ENCODE results near the gene KCNIP3.
A peak's percentile ranks its signal among the peaks of the same experiment; 100 is the strongest.

Gene KCNIP3

DNA sequence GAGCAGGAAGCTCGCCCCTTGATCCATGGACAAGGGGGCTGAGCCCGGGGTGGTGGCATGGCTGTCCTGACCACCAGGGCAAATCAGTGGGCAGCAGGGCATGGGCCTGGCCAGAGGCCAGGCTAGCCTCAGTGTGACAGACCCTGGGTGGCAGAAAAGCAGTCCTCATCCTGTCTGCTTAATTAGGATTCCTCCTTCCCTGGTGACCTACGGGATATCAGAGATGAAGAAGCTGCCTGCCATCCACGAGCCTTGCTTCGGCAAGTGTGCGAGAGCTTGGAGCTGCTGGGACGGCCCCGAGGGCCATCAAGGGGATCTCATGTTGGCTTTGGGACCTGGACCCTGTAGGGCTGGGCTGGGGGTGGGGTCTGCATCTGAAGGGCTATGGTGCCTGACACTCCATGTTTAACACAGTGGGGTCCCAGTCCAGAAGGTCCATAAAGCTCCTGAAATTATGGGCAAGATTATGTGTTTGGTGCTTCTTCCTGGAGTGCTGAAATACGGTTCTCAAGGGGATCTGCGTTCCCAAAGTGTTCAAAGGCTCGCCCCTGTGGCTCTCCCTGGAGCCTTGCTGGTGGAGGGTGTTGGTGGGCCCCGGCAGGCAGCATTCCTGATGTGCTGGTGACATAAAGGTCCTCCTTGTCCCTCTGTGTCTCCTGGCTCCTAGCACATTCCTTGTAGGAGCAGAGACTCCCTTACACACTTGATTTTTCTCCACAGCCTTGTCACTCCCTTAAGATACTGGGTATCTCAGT is 52.6 kb downstream of the KCNIP3 start:
- Histone ChIP-seq H3K9ac (ENCODE audit: low read depth, low read length, poor library complexity) (no peak overlapping the region), H3K27me3 (ENCODE audit: control insufficient read depth in 3 of 3, insufficient read depth in 3 of 3, low read depth in 1 of 3, low read length in 3 of 3) (peaks cover 5 to 53% (median 31%) of the 10 kb centered on the region in 3 experiments), H3K4me3 (ENCODE audit: low read length in 2 of 2) (no peak overlapping the region), H3K9me3 (replicated peaks in 1 of 2; ENCODE audit: control insufficient read depth in 2 of 2, insufficient read depth in 1 of 2, low read depth in 1 of 2, low read length in 2 of 2) (no peaks in the 10 kb centered on the region), H3K23ac (ENCODE audit: low read depth, low read length, poor library complexity) (no peak overlapping the region), H3K18ac (ENCODE audit: low read length) (no peak overlapping the region), H2BK120ac (ENCODE audit: low read depth, low read length) (no peak overlapping the region), H2AK5ac (ENCODE audit: low read depth, low read length) (no peak overlapping the region), H3K79me1 (ENCODE audit: low read depth, low read length) (no peaks in the 10 kb centered on the region), H2BK15ac (ENCODE audit: low read length) (no peak overlapping the region), H3K27ac (replicated peaks; ENCODE audit: low read length) (no peak overlapping the region), H2BK12ac (ENCODE audit: low read length) (no peak overlapping the region), H3K14ac (ENCODE audit: low read length) (no peak overlapping the region), H4K8ac (ENCODE audit: low read depth, low read length) (no peak overlapping the region), H3K36me3 (replicated peaks in 1 of 2; ENCODE audit: control insufficient read depth in 2 of 2, insufficient read depth in 2 of 2, low read length in 2 of 2) (no peaks in the 10 kb centered on the region), H3K4ac (ENCODE audit: low read length) (no peak overlapping the region), H2BK5ac (ENCODE audit: low read length) (no peak overlapping the region), H3K4me2 (ENCODE audit: insufficient read depth, low read length, poor library complexity, severe bottlenecking) (no peak overlapping the region), H4K91ac (ENCODE audit: low read depth, low read length, poor library complexity) (no peak overlapping the region), H3K4me1 (ENCODE audit: control insufficient read depth in 2 of 2, insufficient read depth in 1 of 2, low read depth in 1 of 2, low read length in 2 of 2) (peaks cover 3 to 9% of the 10 kb centered on the region in 2 donors), H2AFZ (ENCODE audit: low read length) (no peak overlapping the region)
- no CpG with 5 or more reads among the region's 12 CpGs for WGBS, 2 donors (ENCODE audit: extremely low coverage in 2 of 2, insufficient read length in 2 of 2, insufficient replicate concordance in 1 of 2)
- DNase-seq (ENCODE audit: low spot score) = no peak

DNA sequence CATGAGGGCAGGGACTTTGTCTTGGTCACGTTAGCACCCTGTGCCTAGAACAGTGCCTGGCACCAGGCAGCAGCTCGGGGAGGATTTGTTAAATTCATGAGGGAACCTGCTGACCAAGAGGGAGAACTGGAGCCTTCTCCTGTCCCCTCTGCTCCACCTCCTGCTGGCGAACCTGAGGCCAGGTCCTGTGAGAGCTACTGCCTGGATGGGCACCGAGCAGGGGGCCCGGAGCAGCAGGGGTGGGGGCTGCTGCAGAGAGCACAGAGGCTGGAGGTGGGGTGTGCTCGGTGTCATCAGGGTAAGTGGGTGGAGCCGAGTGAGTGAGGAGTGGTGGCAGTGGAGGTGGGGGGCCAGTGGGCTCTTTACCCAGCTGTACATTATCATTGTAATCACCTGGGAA is 53.2 kb downstream of the KCNIP3 start:
- Histone ChIP-seq H3K79me1 (ENCODE audit: low read depth, low read length) (no peaks in the 10 kb centered on the region), H2BK15ac (ENCODE audit: low read length) (no peak overlapping the region), H3K9ac (ENCODE audit: low read depth, low read length, poor library complexity) (no peak overlapping the region), H3K36me3 (replicated peaks in 1 of 2; ENCODE audit: control insufficient read depth in 2 of 2, insufficient read depth in 2 of 2, low read length in 2 of 2) (no peaks in the 10 kb centered on the region), H3K4me1 (ENCODE audit: control insufficient read depth in 2 of 2, insufficient read depth in 1 of 2, low read depth in 1 of 2, low read length in 2 of 2) (peaks cover 2 to 6% of the 10 kb centered on the region in 2 donors), H2BK5ac (ENCODE audit: low read length) (no peak overlapping the region), H2AK5ac (ENCODE audit: low read depth, low read length) (no peak overlapping the region), H3K27ac (replicated peaks; ENCODE audit: low read length) (no peak overlapping the region), H3K4me2 (ENCODE audit: insufficient read depth, low read length, poor library complexity, severe bottlenecking) (no peak overlapping the region), H3K14ac (ENCODE audit: low read length) (no peak overlapping the region), H3K4me3 (ENCODE audit: low read length in 2 of 2) (no peak overlapping the region), H3K4ac (ENCODE audit: low read length) (no peak overlapping the region), H4K8ac (ENCODE audit: low read depth, low read length) (no peak overlapping the region), H2AFZ (ENCODE audit: low read length) (no peak overlapping the region), H2BK120ac (ENCODE audit: low read depth, low read length) (no peak overlapping the region), H2BK12ac (ENCODE audit: low read length) (no peak overlapping the region), H3K27me3 (ENCODE audit: control insufficient read depth in 3 of 3, insufficient read depth in 3 of 3, low read depth in 1 of 3, low read length in 3 of 3) (peaks cover 5 to 47% (median 25%) of the 10 kb centered on the region in 3 experiments), H3K23ac (ENCODE audit: low read depth, low read length, poor library complexity) (no peak overlapping the region), H3K9me3 (replicated peaks in 1 of 2; ENCODE audit: control insufficient read depth in 2 of 2, insufficient read depth in 1 of 2, low read depth in 1 of 2, low read length in 2 of 2) (no peaks in the 10 kb centered on the region), H3K18ac (ENCODE audit: low read length) (peak overlapping the region; percentile 67), H4K91ac (ENCODE audit: low read depth, low read length, poor library complexity) (no peak overlapping the region)
- no peak for DNase-seq (ENCODE audit: low spot score)
- WGBS, 2 donors (ENCODE audit: extremely low coverage in 2 of 2, insufficient read length in 2 of 2, insufficient replicate concordance in 1 of 2) = no CpG with 5 or more reads among the region's 7 CpGs

DNA sequence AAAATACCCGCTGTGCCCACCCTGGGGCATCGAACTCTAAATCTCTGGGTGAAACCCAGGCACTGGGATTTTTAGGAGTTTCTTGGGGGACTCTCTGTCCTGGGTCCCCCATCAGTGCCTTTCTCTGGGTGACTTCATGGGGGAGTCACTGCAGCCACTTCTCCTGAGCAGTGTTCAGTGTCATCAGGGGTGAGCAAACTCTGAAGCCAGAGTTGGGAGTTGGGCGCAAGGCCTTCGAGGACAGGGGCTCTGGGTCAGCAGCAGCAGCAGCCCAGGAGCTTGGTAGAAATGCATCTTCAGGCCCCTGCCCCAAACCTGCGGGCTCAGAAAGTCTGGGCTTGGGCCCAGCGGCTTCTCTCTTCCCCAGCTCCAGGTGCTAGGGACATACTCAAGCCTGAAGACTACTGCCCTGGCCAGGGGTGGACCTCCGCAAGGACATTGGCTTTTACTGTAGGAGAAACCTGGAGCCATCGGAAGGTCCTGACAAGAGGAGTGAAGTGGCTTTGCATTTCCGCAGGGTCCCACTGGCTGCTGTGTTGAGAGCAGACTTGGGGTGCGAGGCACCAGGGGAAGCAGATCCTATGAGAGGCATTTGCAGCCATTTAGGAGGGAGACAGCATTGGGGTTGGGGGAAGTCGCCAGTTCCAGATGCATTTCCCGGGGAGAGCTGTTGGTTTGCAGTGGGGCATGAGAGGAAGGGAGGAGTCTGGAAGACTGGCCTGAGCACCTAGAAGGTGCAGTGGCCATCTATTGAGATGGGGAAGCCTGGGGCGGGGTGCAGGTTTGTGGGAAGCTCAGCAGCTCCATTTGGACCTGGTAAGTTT is 53.8 kb downstream of the KCNIP3 start:
- no peak overlapping the region for H3K14ac ChIP-seq (ENCODE audit: low read length)
- no peaks in the 10 kb centered on the region for H3K36me3 ChIP-seq (replicated peaks in 1 of 2; ENCODE audit: control insufficient read depth in 2 of 2, insufficient read depth in 2 of 2, low read length in 2 of 2)
- no peak overlapping the region for H3K18ac ChIP-seq (ENCODE audit: low read length)
- H3K79me1 ChIP-seq (ENCODE audit: low read depth, low read length) = no peaks in the 10 kb centered on the region
- no peak for DNase-seq (ENCODE audit: low spot score)
- no peak overlapping the region for H2BK12ac ChIP-seq (ENCODE audit: low read length)
- H2AK5ac ChIP-seq (ENCODE audit: low read depth, low read length) = no peak overlapping the region
- H4K91ac ChIP-seq (ENCODE audit: low read depth, low read length, poor library complexity) = peak overlapping the region; percentile 40
- H3K9ac ChIP-seq (ENCODE audit: low read depth, low read length, poor library complexity) = no peak overlapping the region
- no peak overlapping the region for H3K4me3 ChIP-seq (ENCODE audit: low read length in 2 of 2)
- WGBS, 2 donors (ENCODE audit: extremely low coverage in 2 of 2, insufficient read length in 2 of 2, insufficient replicate concordance in 1 of 2) = no CpG with 5 or more reads among the region's 13 CpGs
- H2BK15ac ChIP-seq (ENCODE audit: low read length) = no peak overlapping the region
- H3K4ac ChIP-seq (ENCODE audit: low read length) = no peak overlapping the region
- peaks cover 0 to under 1% of the 10 kb centered on the region in 2 donors for H3K4me1 ChIP-seq (ENCODE audit: control insufficient read depth in 2 of 2, insufficient read depth in 1 of 2, low read depth in 1 of 2, low read length in 2 of 2)
- no peak overlapping the region for H3K27ac ChIP-seq (replicated peaks; ENCODE audit: low read length)
- H2BK5ac ChIP-seq (ENCODE audit: low read length) = no peak overlapping the region
- H2AFZ ChIP-seq (ENCODE audit: low read length) = no peak overlapping the region
- no peak overlapping the region for H2BK120ac ChIP-seq (ENCODE audit: low read depth, low read length)
- H4K8ac ChIP-seq (ENCODE audit: low read depth, low read length) = no peak overlapping the region
- H3K4me2 ChIP-seq (ENCODE audit: insufficient read depth, low read length, poor library complexity, severe bottlenecking) = no peak overlapping the region
- H3K27me3 ChIP-seq (ENCODE audit: control insufficient read depth in 3 of 3, insufficient read depth in 3 of 3, low read depth in 1 of 3, low read length in 3 of 3) = peaks cover 2 to 41% (median 20%) of the 10 kb centered on the region in 3 experiments
- no peaks in the 10 kb centered on the region for H3K9me3 ChIP-seq (replicated peaks in 1 of 2; ENCODE audit: control insufficient read depth in 2 of 2, insufficient read depth in 1 of 2, low read depth in 1 of 2, low read length in 2 of 2)
- no peak overlapping the region for H3K23ac ChIP-seq (ENCODE audit: low read depth, low read length, poor library complexity)

DNA sequence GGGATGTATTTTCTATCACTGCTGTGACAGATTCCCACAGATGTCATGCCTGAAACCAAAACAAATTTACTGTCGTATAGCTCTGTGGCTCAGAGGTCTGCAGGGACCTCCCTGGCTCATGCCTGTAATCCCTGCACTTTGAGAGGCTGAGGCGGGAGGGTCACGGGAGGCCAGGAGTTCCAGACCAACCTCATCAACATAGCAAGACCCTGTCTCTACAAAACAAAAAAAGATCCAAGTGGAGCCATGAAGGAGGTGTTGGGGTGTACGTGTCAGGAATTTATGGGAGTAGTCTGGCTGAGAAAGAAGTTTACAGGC is 54.4 kb downstream of the KCNIP3 start:
- H3K36me3 ChIP-seq (replicated peaks in 1 of 2; ENCODE audit: control insufficient read depth in 2 of 2, insufficient read depth in 2 of 2, low read length in 2 of 2) = no peaks in the 10 kb centered on the region
- no peak overlapping the region for H2AFZ ChIP-seq (ENCODE audit: low read length)
- no peak overlapping the region for H4K91ac ChIP-seq (ENCODE audit: low read depth, low read length, poor library complexity)
- H2AK5ac ChIP-seq (ENCODE audit: low read depth, low read length) = no peak overlapping the region
- H2BK12ac ChIP-seq (ENCODE audit: low read length) = no peak overlapping the region
- no peak overlapping the region for H3K27ac ChIP-seq (replicated peaks; ENCODE audit: low read length)
- H2BK5ac ChIP-seq (ENCODE audit: low read length) = no peak overlapping the region
- WGBS, 2 donors (ENCODE audit: extremely low coverage in 2 of 2, insufficient read length in 2 of 2, insufficient replicate concordance in 1 of 2) = no CpG with 5 or more reads among the region's 4 CpGs
- no peak overlapping the region for H3K14ac ChIP-seq (ENCODE audit: low read length)
- H3K27me3 ChIP-seq (ENCODE audit: control insufficient read depth in 3 of 3, insufficient read depth in 3 of 3, low read depth in 1 of 3, low read length in 3 of 3) = peaks cover 2 to 40% (median 19%) of the 10 kb centered on the region in 3 experiments
- no peak overlapping the region for H3K23ac ChIP-seq (ENCODE audit: low read depth, low read length, poor library complexity)
- no peak overlapping the region for H2BK15ac ChIP-seq (ENCODE audit: low read length)
- no peak overlapping the region for H3K4me3 ChIP-seq (ENCODE audit: low read length in 2 of 2)
- no peaks in the 10 kb centered on the region for H3K79me1 ChIP-seq (ENCODE audit: low read depth, low read length)
- no peak overlapping the region for H3K4me2 ChIP-seq (ENCODE audit: insufficient read depth, low read length, poor library complexity, severe bottlenecking)
- no peaks in the 10 kb centered on the region for H3K9me3 ChIP-seq (replicated peaks in 1 of 2; ENCODE audit: control insufficient read depth in 2 of 2, insufficient read depth in 1 of 2, low read depth in 1 of 2, low read length in 2 of 2)
- H4K8ac ChIP-seq (ENCODE audit: low read depth, low read length) = no peak overlapping the region
- no peak overlapping the region for H2BK120ac ChIP-seq (ENCODE audit: low read depth, low read length)
- no peak overlapping the region for H3K9ac ChIP-seq (ENCODE audit: low read depth, low read length, poor library complexity)
- H3K18ac ChIP-seq (ENCODE audit: low read length) = no peak overlapping the region
- H3K4me1 ChIP-seq (ENCODE audit: control insufficient read depth in 2 of 2, insufficient read depth in 1 of 2, low read depth in 1 of 2, low read length in 2 of 2) = no peaks in the 10 kb centered on the region
- no peak for DNase-seq (ENCODE audit: low spot score)
- H3K4ac ChIP-seq (ENCODE audit: low read length) = no peak overlapping the region

Measured in neuronal stem cell (in vitro differentiated cells).